H1 (cell line): ENCODE measurements around the gene ZNF586. TPM values are rescaled to one million over a fixed set of nuclear protein-coding genes. Genes with fewer than 3 reads are reported as not detected.

Experiments used
- CEBPB ChIP-seq: IDR thresholded peaks from 2 replicates; pipeline ENCODE4 v1.6.1; 2012; ENCODE audit warnings: low read depth, low read length
- CHD2 ChIP-seq: IDR thresholded peaks from 2 replicates; pipeline ENCODE4 v1.6.1; 2012; ENCODE audit warnings: low read length, improper control_type of control experiment
- EP300 ChIP-seq, 2 experiments: IDR thresholded peaks; 1 replicate in 1 of 2; 2 replicates in 1 of 2; pipeline ENCODE4 v1.6.1; 2011 to 2012; ENCODE audit warnings: low read depth in 2 of 2, low read length in 2 of 2, mild to moderate bottlenecking in 2 of 2, borderline replicate concordance in 1 of 2, inconsistent platforms in 1 of 2, moderate library complexity in 1 of 2
- KDM1A ChIP-seq: fragments of 200-600, 300-600 bp; sonication (generic); IDR thresholded peaks from 2 replicates; pipeline ENCODE4 v1.7.1; 2016; ENCODE audit warnings: mild to moderate bottlenecking, low read length, borderline replicate concordance
- NRF1 ChIP-seq: IDR thresholded peaks from 2 replicates; pipeline ENCODE4 v1.6.1; 2011; ENCODE audit warnings: mild to moderate bottlenecking, low read depth, low read length, improper control_type of control experiment
- POLR2A ChIP-seq, 2 experiments: IDR thresholded peaks; 1 replicate in 1 of 2; 2 replicates in 1 of 2; pipeline ENCODE4 v1.6.1; 2011; ENCODE audit warnings: low read depth in 2 of 2, low read length in 2 of 2, mild to moderate bottlenecking in 2 of 2; ENCODE audit errors: control extremely low read depth in 1 of 2
- SAP30 ChIP-seq: fragments of 300-600 bp; sonication (generic); IDR thresholded peaks from 2 replicates; pipeline ENCODE4 v1.7.1; 2012; ENCODE audit warnings: low read length, moderate library complexity, mild to moderate bottlenecking, inconsistent platforms; ENCODE audit not compliant: insufficient read depth, insufficient replicate concordance
- SIX5 ChIP-seq: IDR thresholded peaks from 2 replicates; pipeline ENCODE4 v1.6.1; 2011; ENCODE audit warnings: mild to moderate bottlenecking, low read depth, low read length
- SP4 ChIP-seq: IDR thresholded peaks from 2 replicates; pipeline ENCODE4 v1.6.1; 2012; ENCODE audit warnings: low read length, inconsistent platforms
- SUZ12 ChIP-seq: fragments of 200-600 bp; sonication (generic); IDR thresholded peaks from 2 replicates; pipeline ENCODE4 v1.6.1; 2012; ENCODE audit warnings: mild to moderate bottlenecking, inconsistent platforms, low read length, moderate library complexity, mixed read lengths
- TAF7 ChIP-seq: optimal IDR thresholded peaks from 2 replicates; pipeline ENCODE3; 2011; ENCODE audit warnings: low read depth, mild to moderate bottlenecking, inconsistent platforms, low read length, moderate library complexity, borderline replicate concordance
- polyA plus RNA-seq, 7 experiments: library from polyadenylated mRNA; depleted of rRNA in 3 of 7; stranded (reverse) in 5 of 7; unstranded in 2 of 7; fragments of >200 nt in 5 of 7; fragments of 200-250 nt in 2 of 7; gene quantifications; 1 replicate in 5 of 7; 2 replicates in 1 of 7; 4 replicates in 1 of 7; pipeline versions ENCODE4 v1.2.1 to v1.2.3, GENCODE V29; 2011 to 2013; ENCODE audit warnings: missing spikeins in 2 of 7, mixed read lengths in 2 of 7
- total RNA-seq: library from RNA; stranded (reverse); fragmentation: NEBNext Ultra II Directional; extraction: Animal tissue kit (Norgen Biotek cat#: 25700); gene quantifications from 2 replicates; pipeline ENCODE4 v1.2.1, GENCODE V29; 2021
- TF ChIP-seq, protein P1 (sequence below): fragments of 300-600 bp; sonication (generic); IDR thresholded peaks from 2 replicates; pipeline ENCODE4 v1.7.1; 2012; ENCODE audit warnings: low read length, moderate library complexity, mild to moderate bottlenecking, inconsistent platforms; ENCODE audit not compliant: insufficient replicate concordance

The ZNF586 gene
- total and polyA plus RNA-seq, 2 of the 8 experiments (the other 6 are each of a cell fraction or from before 2014, with no cell fraction given): 8.1 to 15.5 TPM

DNA sequence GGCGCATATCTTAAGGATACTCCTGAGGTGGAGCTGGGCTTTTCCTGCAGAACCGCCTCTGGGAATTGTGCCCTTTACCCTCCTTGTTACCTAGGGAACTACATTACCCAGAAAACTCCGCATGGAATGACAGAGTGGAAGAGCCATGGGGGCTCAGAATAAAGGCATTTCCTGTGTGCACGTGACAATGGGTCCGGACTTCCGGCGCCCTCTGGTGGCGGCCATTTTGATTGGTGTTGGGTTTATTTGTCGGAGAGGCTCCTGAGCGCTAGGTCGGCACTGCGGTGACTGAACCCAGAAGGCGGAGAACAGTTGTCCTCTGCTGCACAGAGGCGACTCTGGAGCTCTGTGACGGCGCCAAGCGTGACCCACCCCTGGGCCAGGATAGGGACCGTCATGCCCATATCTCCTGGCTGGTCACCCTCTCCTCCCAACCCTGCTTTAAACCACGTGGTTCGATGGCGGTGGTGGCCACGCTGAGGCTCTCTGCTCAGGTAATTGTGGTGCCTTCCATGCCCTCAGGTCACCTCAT lies 60.7 kb downstream of the ZNF586 start, which contains the start of gene ZNF587B (continued):
- TF ChIP-seq, protein P1, sequence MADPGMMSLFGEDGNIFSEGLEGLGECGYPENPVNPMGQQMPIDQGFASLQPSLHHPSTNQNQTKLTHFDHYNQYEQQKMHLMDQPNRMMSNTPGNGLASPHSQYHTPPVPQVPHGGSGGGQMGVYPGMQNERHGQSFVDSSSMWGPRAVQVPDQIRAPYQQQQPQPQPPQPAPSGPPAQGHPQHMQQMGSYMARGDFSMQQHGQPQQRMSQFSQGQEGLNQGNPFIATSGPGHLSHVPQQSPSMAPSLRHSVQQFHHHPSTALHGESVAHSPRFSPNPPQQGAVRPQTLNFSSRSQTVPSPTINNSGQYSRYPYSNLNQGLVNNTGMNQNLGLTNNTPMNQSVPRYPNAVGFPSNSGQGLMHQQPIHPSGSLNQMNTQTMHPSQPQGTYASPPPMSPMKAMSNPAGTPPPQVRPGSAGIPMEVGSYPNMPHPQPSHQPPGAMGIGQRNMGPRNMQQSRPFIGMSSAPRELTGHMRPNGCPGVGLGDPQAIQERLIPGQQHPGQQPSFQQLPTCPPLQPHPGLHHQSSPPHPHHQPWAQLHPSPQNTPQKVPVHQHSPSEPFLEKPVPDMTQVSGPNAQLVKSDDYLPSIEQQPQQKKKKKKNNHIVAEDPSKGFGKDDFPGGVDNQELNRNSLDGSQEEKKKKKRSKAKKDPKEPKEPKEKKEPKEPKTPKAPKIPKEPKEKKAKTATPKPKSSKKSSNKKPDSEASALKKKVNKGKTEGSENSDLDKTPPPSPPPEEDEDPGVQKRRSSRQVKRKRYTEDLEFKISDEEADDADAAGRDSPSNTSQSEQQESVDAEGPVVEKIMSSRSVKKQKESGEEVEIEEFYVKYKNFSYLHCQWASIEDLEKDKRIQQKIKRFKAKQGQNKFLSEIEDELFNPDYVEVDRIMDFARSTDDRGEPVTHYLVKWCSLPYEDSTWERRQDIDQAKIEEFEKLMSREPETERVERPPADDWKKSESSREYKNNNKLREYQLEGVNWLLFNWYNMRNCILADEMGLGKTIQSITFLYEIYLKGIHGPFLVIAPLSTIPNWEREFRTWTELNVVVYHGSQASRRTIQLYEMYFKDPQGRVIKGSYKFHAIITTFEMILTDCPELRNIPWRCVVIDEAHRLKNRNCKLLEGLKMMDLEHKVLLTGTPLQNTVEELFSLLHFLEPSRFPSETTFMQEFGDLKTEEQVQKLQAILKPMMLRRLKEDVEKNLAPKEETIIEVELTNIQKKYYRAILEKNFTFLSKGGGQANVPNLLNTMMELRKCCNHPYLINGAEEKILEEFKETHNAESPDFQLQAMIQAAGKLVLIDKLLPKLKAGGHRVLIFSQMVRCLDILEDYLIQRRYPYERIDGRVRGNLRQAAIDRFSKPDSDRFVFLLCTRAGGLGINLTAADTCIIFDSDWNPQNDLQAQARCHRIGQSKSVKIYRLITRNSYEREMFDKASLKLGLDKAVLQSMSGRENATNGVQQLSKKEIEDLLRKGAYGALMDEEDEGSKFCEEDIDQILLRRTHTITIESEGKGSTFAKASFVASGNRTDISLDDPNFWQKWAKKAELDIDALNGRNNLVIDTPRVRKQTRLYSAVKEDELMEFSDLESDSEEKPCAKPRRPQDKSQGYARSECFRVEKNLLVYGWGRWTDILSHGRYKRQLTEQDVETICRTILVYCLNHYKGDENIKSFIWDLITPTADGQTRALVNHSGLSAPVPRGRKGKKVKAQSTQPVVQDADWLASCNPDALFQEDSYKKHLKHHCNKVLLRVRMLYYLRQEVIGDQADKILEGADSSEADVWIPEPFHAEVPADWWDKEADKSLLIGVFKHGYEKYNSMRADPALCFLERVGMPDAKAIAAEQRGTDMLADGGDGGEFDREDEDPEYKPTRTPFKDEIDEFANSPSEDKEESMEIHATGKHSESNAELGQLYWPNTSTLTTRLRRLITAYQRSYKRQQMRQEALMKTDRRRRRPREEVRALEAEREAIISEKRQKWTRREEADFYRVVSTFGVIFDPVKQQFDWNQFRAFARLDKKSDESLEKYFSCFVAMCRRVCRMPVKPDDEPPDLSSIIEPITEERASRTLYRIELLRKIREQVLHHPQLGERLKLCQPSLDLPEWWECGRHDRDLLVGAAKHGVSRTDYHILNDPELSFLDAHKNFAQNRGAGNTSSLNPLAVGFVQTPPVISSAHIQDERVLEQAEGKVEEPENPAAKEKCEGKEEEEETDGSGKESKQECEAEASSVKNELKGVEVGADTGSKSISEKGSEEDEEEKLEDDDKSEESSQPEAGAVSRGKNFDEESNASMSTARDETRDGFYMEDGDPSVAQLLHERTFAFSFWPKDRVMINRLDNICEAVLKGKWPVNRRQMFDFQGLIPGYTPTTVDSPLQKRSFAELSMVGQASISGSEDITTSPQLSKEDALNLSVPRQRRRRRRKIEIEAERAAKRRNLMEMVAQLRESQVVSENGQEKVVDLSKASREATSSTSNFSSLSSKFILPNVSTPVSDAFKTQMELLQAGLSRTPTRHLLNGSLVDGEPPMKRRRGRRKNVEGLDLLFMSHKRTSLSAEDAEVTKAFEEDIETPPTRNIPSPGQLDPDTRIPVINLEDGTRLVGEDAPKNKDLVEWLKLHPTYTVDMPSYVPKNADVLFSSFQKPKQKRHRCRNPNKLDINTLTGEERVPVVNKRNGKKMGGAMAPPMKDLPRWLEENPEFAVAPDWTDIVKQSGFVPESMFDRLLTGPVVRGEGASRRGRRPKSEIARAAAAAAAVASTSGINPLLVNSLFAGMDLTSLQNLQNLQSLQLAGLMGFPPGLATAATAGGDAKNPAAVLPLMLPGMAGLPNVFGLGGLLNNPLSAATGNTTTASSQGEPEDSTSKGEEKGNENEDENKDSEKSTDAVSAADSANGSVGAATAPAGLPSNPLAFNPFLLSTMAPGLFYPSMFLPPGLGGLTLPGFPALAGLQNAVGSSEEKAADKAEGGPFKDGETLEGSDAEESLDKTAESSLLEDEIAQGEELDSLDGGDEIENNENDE: no peak
- TF ChIP-seq EP300 (IDR thresholded peaks at IDR 0.05; ENCODE audit: borderline replicate concordance in 1 of 2, low read depth in 2 of 2, low read length in 2 of 2) (no peak), SP4 (0 out of 2 replicates have a peak, but pooled peaks have one; percentile 56), SUZ12 (no peak), KDM1A (no peak), SAP30 (peak; percentile 85), NRF1 (no peak), CEBPB (no peak), TAF7 (peak; percentile 69), POLR2A (IDR thresholded peaks at IDR 0.05; ENCODE audit: control extremely low read depth in 1 of 2, low read depth in 2 of 2, low read length in 2 of 2) (peak; percentile 68 to 95), SIX5 (peak; percentile 83), CHD2 (no peak)
